Osteoblast (primary cell): ENCODE results near the gene MAP2K5. TPM values are rescaled to one million over a fixed set of nuclear protein-coding genes. Genes with fewer than 3 reads are reported as not detected.
A peak's percentile ranks its signal among the peaks of the same experiment; 100 is the strongest.

Experiments used
- DNase-seq: peaks from one replicate; pipeline ENCODE4 v3.0.0; 2011; ENCODE audit warnings: low spot score, mixed read lengths; ENCODE audit not compliant: insufficient read length; ENCODE audit errors: missing footprints
- H2AFZ ChIP-seq: 2 replicates; pipeline ENCODE4 v1.6.0; 2011; ENCODE audit warnings: mild to moderate bottlenecking, low read length
- H3K27ac ChIP-seq: 2 replicates; pipeline ENCODE4 v1.5.1; 2011; ENCODE audit warnings: mild to moderate bottlenecking, low read depth, low read length, moderate library complexity
- H3K27me3 ChIP-seq: 2 replicates; pipeline ENCODE4 v1.6.0; 2012; ENCODE audit warnings: mild to moderate bottlenecking, control low read depth, inconsistent platforms, low read length, moderate library complexity; ENCODE audit not compliant: insufficient read depth
- H3K36me3 ChIP-seq: 2 replicates; pipeline ENCODE4 v1.5.1; 2011; ENCODE audit warnings: mild to moderate bottlenecking, low read length, control low read depth, moderate library complexity; ENCODE audit not compliant: insufficient read depth
- H3K4me1 ChIP-seq: 2 replicates; pipeline ENCODE4 v1.5.1; 2011; ENCODE audit warnings: mild to moderate bottlenecking, low read length, control low read depth, moderate library complexity; ENCODE audit not compliant: insufficient read depth
- H3K4me2 ChIP-seq: 2 replicates; pipeline ENCODE4 v1.6.0; 2011; ENCODE audit warnings: mild to moderate bottlenecking, low read length; ENCODE audit not compliant: insufficient read depth
- H3K4me3 ChIP-seq: fragments of 200-600 bp; sonication (generic); 3 replicates; pipeline ENCODE4 v1.5.1; 2012; ENCODE audit warnings: mild to moderate bottlenecking, low read length, inconsistent platforms; ENCODE audit not compliant: insufficient read depth
- H3K79me2 ChIP-seq: 2 replicates; pipeline ENCODE4 v1.6.0; 2012; ENCODE audit warnings: mild to moderate bottlenecking, low read length, control low read depth, inconsistent platforms; ENCODE audit not compliant: insufficient read depth
- H3K9me3 ChIP-seq: 2 replicates; pipeline ENCODE4 v1.5.1; 2011; ENCODE audit warnings: low read depth, low read length, control low read depth
- H4K20me1 ChIP-seq: 2 replicates; pipeline ENCODE4 v1.6.0; 2012; ENCODE audit warnings: mild to moderate bottlenecking, low read length, control low read depth; ENCODE audit not compliant: insufficient read depth
- CTCF ChIP-seq: IDR thresholded peaks from 2 replicates; pipeline ENCODE4 v1.5.1; 2011; ENCODE audit warnings: mild to moderate bottlenecking, low read depth, low read length, moderate library complexity; ENCODE audit errors: extremely low read depth
- total RNA-seq: library from RNA; depleted of rRNA; stranded (reverse); fragments of >200 nt; gene quantifications from 2 replicates; pipeline ENCODE4 v1.2.3, GENCODE V29; 2012

The MAP2K5 gene
- total RNA-seq, 1 donor: 10.1 TPM

DNA sequence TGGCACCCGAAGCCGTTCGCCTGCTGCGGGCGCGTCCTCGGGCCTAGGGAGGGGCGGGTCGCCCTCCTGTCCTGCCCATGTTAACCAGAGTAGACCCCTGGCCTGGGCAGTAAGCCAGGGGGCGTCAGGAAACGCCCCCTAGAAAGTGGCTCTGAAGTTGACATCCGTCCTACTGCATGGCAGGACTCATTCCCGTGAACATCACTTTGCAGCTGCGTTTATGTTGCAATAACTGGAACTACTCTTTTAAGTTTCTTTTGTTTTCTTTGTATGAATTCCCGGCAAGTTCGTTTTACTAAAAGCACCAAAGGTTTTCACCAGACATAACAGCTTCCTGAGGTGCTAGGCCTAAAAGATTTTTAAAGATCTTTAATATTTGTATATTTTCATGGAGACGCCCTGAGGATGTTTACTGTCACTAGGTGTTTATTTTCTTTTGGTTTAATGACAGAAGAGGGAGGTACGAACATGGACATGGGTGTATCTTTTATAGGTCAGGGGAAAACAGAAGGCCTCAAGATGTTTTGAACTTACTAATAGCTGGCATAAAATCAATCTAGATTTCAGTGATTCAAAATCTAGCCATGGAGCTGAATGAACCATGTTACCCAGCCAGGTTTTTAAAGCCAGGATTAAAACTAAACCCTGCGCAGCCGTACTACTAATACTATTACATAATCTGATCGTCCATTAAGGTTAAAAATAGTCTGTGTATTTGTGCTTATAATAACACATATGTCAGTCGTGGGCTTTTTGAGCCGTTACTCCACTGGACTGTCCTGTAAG, 20.5 kb upstream of the MAP2K5 start:
- H3K4me3 ChIP-seq: peak overlapping the region; percentile 95
- peak overlapping the region; percentile 89 for H3K27ac ChIP-seq
- H3K4me1 ChIP-seq: peaks cover 24% of the 10 kb centered on the region
- peak; percentile 71 for DNase-seq
- H3K79me2 ChIP-seq: peaks cover 54% of the 10 kb centered on the region
- H3K36me3 ChIP-seq: peaks cover 9% of the 10 kb centered on the region
- no peaks in the 10 kb centered on the region for H3K9me3 ChIP-seq
- H2AFZ ChIP-seq: peak overlapping the region; percentile 96
- TF ChIP-seq CTCF: no peak
- H4K20me1 ChIP-seq: peaks cover 30% of the 10 kb centered on the region
- no peaks in the 10 kb centered on the region for H3K27me3 ChIP-seq
- H3K4me2 ChIP-seq: peak overlapping the region; percentile 92

DNA sequence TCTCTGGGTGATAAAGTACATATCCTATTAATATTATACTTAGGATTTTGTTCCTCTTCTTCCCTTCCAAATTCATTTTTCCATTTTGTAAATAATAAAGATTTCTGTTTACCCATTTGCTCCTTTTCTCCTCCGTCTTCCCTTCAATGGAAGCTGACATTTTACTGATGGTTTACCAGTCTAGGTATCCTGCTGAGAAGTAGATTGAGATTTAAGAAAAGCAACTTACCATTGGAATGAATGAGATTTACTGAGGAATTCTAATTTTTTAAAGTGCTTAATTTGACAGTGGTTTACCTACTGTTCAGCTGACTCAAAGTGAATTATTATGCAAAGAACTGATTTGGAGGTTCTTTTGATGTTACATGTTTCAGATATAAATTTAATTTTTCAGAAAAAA, 19.2 kb upstream of the MAP2K5 start:
- peaks cover 24% of the 10 kb centered on the region for H3K4me1 ChIP-seq
- H2AFZ ChIP-seq: no peak overlapping the region
- TF ChIP-seq CTCF: no peak
- H3K36me3 ChIP-seq: peaks cover 9% of the 10 kb centered on the region
- H3K27me3 ChIP-seq: no peaks in the 10 kb centered on the region
- peaks cover 30% of the 10 kb centered on the region for H4K20me1 ChIP-seq
- no peak for DNase-seq
- no peaks in the 10 kb centered on the region for H3K9me3 ChIP-seq
- no peak overlapping the region for H3K27ac ChIP-seq
- H3K4me3 ChIP-seq: no peak overlapping the region
- H3K79me2 ChIP-seq: peaks cover 54% of the 10 kb centered on the region
- peak overlapping the region; percentile 92 for H3K4me2 ChIP-seq

DNA sequence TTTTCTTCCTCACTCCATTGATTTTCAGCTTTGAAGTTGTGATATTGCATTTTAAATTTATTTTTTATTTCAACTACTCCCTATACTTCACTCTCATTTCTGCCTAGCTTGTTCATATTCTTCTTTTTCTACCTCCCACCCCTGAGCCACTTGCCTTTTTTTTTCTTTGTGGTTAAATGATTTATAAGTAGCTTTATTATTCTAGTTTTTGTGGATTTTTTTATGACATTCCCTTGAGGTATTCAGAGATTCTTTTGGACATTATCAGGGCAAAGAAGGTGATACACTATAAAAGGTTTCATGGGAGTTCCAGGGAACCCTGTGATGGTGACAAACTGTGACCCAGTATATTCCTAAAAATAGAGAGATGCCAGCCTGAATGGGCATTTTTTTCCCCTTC, 18.3 kb upstream of the MAP2K5 start:
- H3K79me2 ChIP-seq: peaks cover 54% of the 10 kb centered on the region
- TF ChIP-seq CTCF: no peak
- no peaks in the 10 kb centered on the region for H3K27me3 ChIP-seq
- H3K36me3 ChIP-seq: peaks cover 9% of the 10 kb centered on the region
- DNase-seq: no peak
- no peak overlapping the region for H3K27ac ChIP-seq
- H3K4me1 ChIP-seq: peaks cover 24% of the 10 kb centered on the region
- H3K4me3 ChIP-seq: no peak overlapping the region
- H4K20me1 ChIP-seq: peaks cover 30% of the 10 kb centered on the region
- H2AFZ ChIP-seq: no peak overlapping the region
- no peaks in the 10 kb centered on the region for H3K9me3 ChIP-seq
- no peak overlapping the region for H3K4me2 ChIP-seq

DNA sequence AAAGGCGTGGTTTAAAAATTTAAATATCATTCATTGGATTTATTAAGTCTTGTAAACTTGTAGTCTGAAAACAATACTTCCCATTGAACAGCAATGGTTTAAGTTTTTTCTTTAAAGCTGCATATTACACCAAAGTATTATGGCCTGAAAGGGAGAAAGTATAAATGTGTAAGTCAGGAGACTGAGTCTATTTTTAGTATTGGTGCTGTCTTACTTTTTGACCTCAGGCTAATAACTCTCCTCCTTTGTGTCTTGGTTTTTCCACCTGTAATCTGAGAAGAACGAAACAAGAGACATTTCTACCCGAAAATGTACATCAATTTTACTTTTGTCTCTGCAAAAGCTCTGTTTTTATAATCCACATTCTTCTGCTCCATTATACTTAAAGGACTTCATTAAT, 14.0 kb upstream of the MAP2K5 start:
- Histone ChIP-seq H3K27ac (no peak overlapping the region), H3K4me3 (no peak overlapping the region), H3K79me2 (peaks cover 33% of the 10 kb centered on the region), H3K27me3 (no peaks in the 10 kb centered on the region), H4K20me1 (peaks cover 22% of the 10 kb centered on the region), H3K36me3 (peaks cover 9% of the 10 kb centered on the region), H3K4me1 (peaks cover 17% of the 10 kb centered on the region), H3K4me2 (no peak overlapping the region), H2AFZ (no peak overlapping the region), H3K9me3 (no peaks in the 10 kb centered on the region)
- no peak for TF ChIP-seq CTCF
- no peak for DNase-seq
